OCI-LY1 (cell line): Measurements from ENCODE around the gene SGCB.

Experiments used
- H2AFZ ChIP-seq: fragments of 200-600 bp; sonication (generic), shearing (Covaris generic); 2 replicates; pipeline ENCODE4 v1.6.0; 2014; ENCODE audit warnings: antibody characterized with exemption, mild to moderate bottlenecking, low read length
- H3F3A ChIP-seq: fragments of 200-600 bp; sonication (generic), shearing (Covaris generic); 2 replicates; pipeline ENCODE4 v1.6.0; 2014; ENCODE audit warnings: mild to moderate bottlenecking, antibody characterized with exemption, low read length, moderate library complexity; ENCODE audit not compliant: insufficient read depth
- H3K27ac ChIP-seq: fragments of 200-600 bp; sonication (generic); 2 replicates; pipeline ENCODE4 v1.5.1; 2014; ENCODE audit warnings: low read length, mixed run types, mild to moderate bottlenecking, low read depth; ENCODE audit not compliant: poor library complexity, severe bottlenecking
- H3K27me3 ChIP-seq: fragments of 200-600 bp; sonication (generic); 2 replicates; pipeline ENCODE4 v1.6.0; 2014; ENCODE audit warnings: antibody characterized with exemption, mild to moderate bottlenecking, low read length, moderate library complexity; ENCODE audit not compliant: insufficient read depth
- H3K36me3 ChIP-seq: fragments of 200-600 bp; sonication (generic); 2 replicates; pipeline ENCODE4 v1.6.1; 2014; ENCODE audit warnings: mild to moderate bottlenecking, antibody characterized with exemption, low read length, moderate library complexity, mixed read lengths; ENCODE audit not compliant: insufficient read depth
- H3K4me1 ChIP-seq: fragments of 200-600 bp; sonication (generic); 2 replicates; pipeline ENCODE4 v1.5.1; 2014; ENCODE audit warnings: mild to moderate bottlenecking, low read length, moderate library complexity; ENCODE audit not compliant: insufficient read depth, severe bottlenecking
- H3K4me2 ChIP-seq: fragments of 200-600 bp; sonication (generic), shearing (Covaris generic); 2 replicates; pipeline ENCODE4 v1.6.1; 2014; ENCODE audit warnings: low read length
- H3K4me3 ChIP-seq: fragments of 200-600 bp; sonication (generic); 2 replicates; pipeline ENCODE4 v1.5.1; 2014; ENCODE audit warnings: low read length, low read depth, mild to moderate bottlenecking, mixed read lengths; ENCODE audit not compliant: poor library complexity, severe bottlenecking
- H3K79me2 ChIP-seq: fragments of 200-600 bp; shearing (Covaris generic); 2 replicates; pipeline ENCODE4 v1.6.1; 2016; ENCODE audit warnings: mixed run types, low read length, mixed read lengths; ENCODE audit not compliant: insufficient read depth
- H3K9ac ChIP-seq: fragments of 200-600 bp; sonication (generic), shearing (Covaris generic); 2 replicates; pipeline ENCODE4 v1.6.1; 2014; ENCODE audit warnings: mild to moderate bottlenecking, low read length, mixed read lengths
- H3K9me2 ChIP-seq: fragments of 200-600 bp; sonication (generic), shearing (Covaris generic); 2 replicates; pipeline ENCODE4 v1.6.1; 2014; ENCODE audit warnings: low read depth, mild to moderate bottlenecking, low read length, mixed read lengths
- H3K9me3 ChIP-seq: fragments of 200-600 bp; shearing (Covaris generic); 2 replicates; pipeline ENCODE4 v1.6.1; 2014; ENCODE audit warnings: low read length, mixed read lengths
- H4K20me1 ChIP-seq: fragments of 200-600 bp; sonication (generic), shearing (Covaris generic); 2 replicates; pipeline ENCODE4 v1.6.0; 2016; ENCODE audit warnings: mild to moderate bottlenecking, low read length; ENCODE audit not compliant: insufficient read depth
- EZH2 ChIP-seq: fragments of 200-600 bp; sonication (generic), shearing (Covaris generic); IDR thresholded peaks from 2 replicates; pipeline ENCODE4 v1.8.0; 2017; ENCODE audit warnings: borderline replicate concordance, mixed run types, mild to moderate bottlenecking, antibody characterized with exemption, low read length, moderate library complexity, mixed read lengths
- TF ChIP-seq, protein P1 (sequence below): fragments of 200-600 bp; sonication (generic), shearing (Covaris generic); IDR thresholded peaks from 2 replicates; pipeline ENCODE4 v1.5.1; 2017; ENCODE audit warnings: mild to moderate bottlenecking, antibody characterized with exemption, low read length, moderate library complexity, mixed read lengths

The SGCB gene

DNA sequence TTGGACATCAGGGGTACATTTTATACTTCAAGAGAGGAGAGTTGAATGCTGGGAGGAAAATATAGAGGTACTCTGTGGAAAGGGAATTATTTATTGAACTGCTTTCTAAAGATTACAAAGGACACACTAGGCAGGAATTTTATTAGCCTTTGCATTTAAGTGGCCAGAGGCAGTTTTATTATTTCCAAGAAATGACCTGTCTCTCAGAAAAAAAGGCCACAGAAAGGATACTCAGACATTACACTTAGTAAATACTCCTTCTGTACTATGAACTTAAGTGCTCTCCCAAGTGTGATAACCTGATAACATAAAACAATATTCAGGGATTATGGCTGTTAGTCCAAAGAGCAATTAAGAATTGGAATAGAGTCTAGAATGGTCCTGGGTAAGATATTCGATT lies 25.4 kb downstream of the SGCB start:
- no peak for TF ChIP-seq EZH2
- TF ChIP-seq, protein P1, sequence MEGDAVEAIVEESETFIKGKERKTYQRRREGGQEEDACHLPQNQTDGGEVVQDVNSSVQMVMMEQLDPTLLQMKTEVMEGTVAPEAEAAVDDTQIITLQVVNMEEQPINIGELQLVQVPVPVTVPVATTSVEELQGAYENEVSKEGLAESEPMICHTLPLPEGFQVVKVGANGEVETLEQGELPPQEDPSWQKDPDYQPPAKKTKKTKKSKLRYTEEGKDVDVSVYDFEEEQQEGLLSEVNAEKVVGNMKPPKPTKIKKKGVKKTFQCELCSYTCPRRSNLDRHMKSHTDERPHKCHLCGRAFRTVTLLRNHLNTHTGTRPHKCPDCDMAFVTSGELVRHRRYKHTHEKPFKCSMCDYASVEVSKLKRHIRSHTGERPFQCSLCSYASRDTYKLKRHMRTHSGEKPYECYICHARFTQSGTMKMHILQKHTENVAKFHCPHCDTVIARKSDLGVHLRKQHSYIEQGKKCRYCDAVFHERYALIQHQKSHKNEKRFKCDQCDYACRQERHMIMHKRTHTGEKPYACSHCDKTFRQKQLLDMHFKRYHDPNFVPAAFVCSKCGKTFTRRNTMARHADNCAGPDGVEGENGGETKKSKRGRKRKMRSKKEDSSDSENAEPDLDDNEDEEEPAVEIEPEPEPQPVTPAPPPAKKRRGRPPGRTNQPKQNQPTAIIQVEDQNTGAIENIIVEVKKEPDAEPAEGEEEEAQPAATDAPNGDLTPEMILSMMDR, result no peak
- Histone ChIP-seq H3K27ac (no peak overlapping the region), H3K4me3 (no peak overlapping the region), H3K9me3 (no peaks in the 10 kb centered on the region), H3K4me2 (no peak overlapping the region), H2AFZ (no peak overlapping the region), H3K79me2 (no peaks in the 10 kb centered on the region), H3K36me3 (no peaks in the 10 kb centered on the region), H3K9ac (no peak overlapping the region), H3K4me1 (no peaks in the 10 kb centered on the region), H3K27me3 (no peaks in the 10 kb centered on the region), H3K9me2 (no peaks in the 10 kb centered on the region), H3F3A (no peaks in the 10 kb centered on the region), H4K20me1 (no peaks in the 10 kb centered on the region)

DNA sequence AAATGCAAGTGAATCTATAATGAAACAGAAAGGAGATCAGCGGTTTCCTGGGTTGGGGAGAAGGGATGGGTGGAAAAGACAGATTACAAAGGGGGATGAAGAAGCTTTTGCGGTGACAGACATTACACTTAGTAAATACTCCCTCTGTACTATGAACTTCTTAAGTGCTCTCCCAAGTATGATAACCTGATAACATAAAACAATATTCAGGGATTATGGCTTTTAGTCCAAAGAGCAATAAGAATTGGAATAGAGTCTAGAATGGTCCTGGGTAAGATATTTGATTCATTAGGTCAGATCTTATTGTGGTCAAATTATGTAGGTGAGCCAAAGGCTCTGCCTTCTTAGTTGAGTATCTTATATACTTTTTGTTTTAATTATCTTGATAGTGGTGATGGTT lies 27.1 kb downstream of the SGCB start:
- Histone ChIP-seq H3K4me1 (no peaks in the 10 kb centered on the region), H3K9me3 (no peaks in the 10 kb centered on the region), H3K9me2 (no peaks in the 10 kb centered on the region), H3K27ac (no peak overlapping the region), H3F3A (no peaks in the 10 kb centered on the region), H3K27me3 (no peaks in the 10 kb centered on the region), H2AFZ (no peak overlapping the region), H3K4me3 (no peak overlapping the region), H3K9ac (no peak overlapping the region), H3K36me3 (no peaks in the 10 kb centered on the region), H3K4me2 (no peak overlapping the region), H4K20me1 (no peaks in the 10 kb centered on the region), H3K79me2 (no peaks in the 10 kb centered on the region)
- no peak for TF ChIP-seq EZH2
- TF ChIP-seq, protein P1, result no peak

DNA sequence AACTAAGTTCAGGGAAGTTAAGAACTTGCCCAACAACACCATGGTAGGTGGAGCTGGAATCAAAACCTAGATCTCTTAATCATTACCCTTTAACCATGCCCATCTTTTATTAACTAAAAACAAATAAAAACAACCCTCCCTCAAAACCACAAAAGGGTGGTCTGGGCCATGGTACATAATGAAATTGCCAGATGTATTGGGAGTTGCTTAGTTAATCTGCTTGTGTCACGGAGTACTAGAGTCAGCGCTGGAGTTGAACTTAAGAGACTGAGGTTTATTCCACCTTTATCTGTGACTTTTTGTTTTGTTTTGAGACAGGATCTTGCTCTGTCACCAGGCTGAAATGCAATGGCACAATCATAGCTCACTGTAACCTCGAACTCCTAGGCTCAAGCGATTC lies 31.2 kb downstream of the SGCB start:
- H3K4me2 ChIP-seq, result no peak overlapping the region
- no peaks in the 10 kb centered on the region for H3K4me1 ChIP-seq
- H3K27me3 ChIP-seq, result no peaks in the 10 kb centered on the region
- no peak overlapping the region for H3K27ac ChIP-seq
- no peak for TF ChIP-seq EZH2
- TF ChIP-seq, protein P1, result no peak
- H4K20me1 ChIP-seq, result no peaks in the 10 kb centered on the region
- H3K4me3 ChIP-seq, result no peak overlapping the region
- no peaks in the 10 kb centered on the region for H3K36me3 ChIP-seq
- H3K79me2 ChIP-seq, result no peaks in the 10 kb centered on the region
- no peaks in the 10 kb centered on the region for H3F3A ChIP-seq
- H3K9me3 ChIP-seq, result no peaks in the 10 kb centered on the region
- no peak overlapping the region for H2AFZ ChIP-seq
- no peaks in the 10 kb centered on the region for H3K9me2 ChIP-seq
- H3K9ac ChIP-seq, result no peak overlapping the region
